Activated CD4-positive, alpha-beta memory T cell treated with anti-CD3 and anti-CD28 coated beads for 36 hours (primary cell): ENCODE measurements around the gene MEF2A. TPM values are rescaled to one million over a fixed set of nuclear protein-coding genes. Genes with fewer than 3 reads are reported as not detected.
"Not testable (repeated sequence)": the region's sequence is repeated elsewhere in the genome, so short reads cannot be mapped to it uniquely, and the experiment has no call there.

Source experiments
- CTCF ChIA-PET: fragments of 350-600 bp; sonication (Branson Sonifier 250); formaldehyde crosslinking; loops from one replicate; lab custom pipeline; 2021; ENCODE audit warnings: antibody characterized with exemption, inconsistent platforms; lab: Charles Lee
- POLR2A ChIA-PET: fragments of 350-600 bp; sonication (Branson Sonifier 250); formaldehyde crosslinking; loops from one replicate; lab custom pipeline; 2021; ENCODE audit warnings: antibody characterized with exemption; lab: Charles Lee
- DNase-seq: peaks from one replicate; pipeline ENCODE4 v3.0.0-alpha.2; 2020
- H3K27ac Mint-ChIP-seq: one replicate; pipeline ENCODE4 v1.8.0; 2021; ENCODE audit warnings: mixed read lengths
- H3K27me3 Mint-ChIP-seq: one replicate; pipeline ENCODE4 v1.8.0; 2021; ENCODE audit warnings: mixed read lengths
- H3K36me3 Mint-ChIP-seq: one replicate; pipeline ENCODE4 v1.8.0; 2021; ENCODE audit warnings: mixed read lengths
- H3K4me1 Mint-ChIP-seq: one replicate; pipeline ENCODE4 v1.8.0; 2021; ENCODE audit warnings: low read depth, mixed read lengths
- H3K4me3 Mint-ChIP-seq: one replicate; pipeline ENCODE4 v1.8.0; 2021; ENCODE audit warnings: mild to moderate bottlenecking, mixed read lengths
- H3K9me3 Mint-ChIP-seq: one replicate; pipeline ENCODE4 v1.8.0; 2021; ENCODE audit warnings: mixed read lengths
- intact Hi-C: fragments of 100-400 bp; cut with micrococcal nuclease; formaldehyde crosslinking; loops from one replicate; pipeline ENCODE4 v1.15.1; 2023
- total RNA-seq, 2 experiments: library from RNA; stranded (reverse); gene quantifications; one replicate each; pipeline ENCODE4 v1.2.3, GENCODE V29; 2021

The MEF2A gene
- 10 to 100 TPM; 15.9 to 19.5 TPM for total RNA-seq

GRCh38 chr15:99565299-99566156, at the start of gene MEF2A:
Gene MEF2A, plus strand, starts transcription at chr15:99565984. Its CDS starts 67,136 bp downstream, at chr15:99633120.
- intact Hi-C loops, result loop anchor here (2.0 to 10.0 kb wide), 8 partner anchors 25 to 769 kb away; partner anchors contain the start of genes LRRC28 and LYSMD4
- peak; percentile 94 for DNase-seq
- H3K27me3 Mint-ChIP-seq, result no peaks in the 10 kb centered on the region
- peak within 1 kb of the TSS; percentile 96 for H3K4me3 Mint-ChIP-seq
- H3K27ac Mint-ChIP-seq, result peak within 1 kb of the TSS; percentile 97
- H3K36me3 Mint-ChIP-seq, result peaks cover 6% of the 10 kb centered on the region
- ChIA-PET POLR2A (interaction anchor here (0.6 to 1.5 kb wide), 5 partner anchors 41 to 168 kb away, joined by 3 to 5 read pairs (median 3); partner anchors contain the start of gene LYSMD4), CTCF (interaction anchor here (0.6 to 4.6 kb wide), 2 partner anchors 24 to 139 kb away, joined by 3 to 33 read pairs; no protein-coding TSS in a partner anchor)
- no peaks in the 10 kb centered on the region for H3K9me3 Mint-ChIP-seq
- H3K4me1 Mint-ChIP-seq, result peaks cover 16% of the 10 kb centered on the region

DNA sequence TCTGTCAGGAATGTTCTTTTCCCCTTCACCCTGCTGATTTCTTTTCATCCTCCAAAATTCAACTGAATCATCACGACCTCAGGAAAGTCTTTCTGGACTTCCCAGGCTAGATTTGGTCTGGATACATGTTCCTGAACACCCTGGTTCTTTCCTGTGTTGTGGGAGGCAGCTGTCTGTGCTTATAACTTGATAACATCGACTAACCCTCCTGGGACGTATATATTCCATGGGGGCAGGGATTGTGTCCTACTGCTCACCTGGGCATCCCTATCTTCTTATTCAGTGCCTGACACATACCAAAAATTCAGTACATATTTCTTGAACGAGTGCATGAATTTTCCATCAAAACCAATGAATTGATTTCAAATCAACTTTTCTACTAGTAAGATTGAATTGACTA, 47.6 kb upstream of the MEF2A start:
- intact Hi-C loops, result no loop called here
- POLR2A ChIA-PET, result no interaction called here
- Mint-ChIP-seq H3K4me3 (no peak overlapping the region), H3K36me3 (no peaks in the 10 kb centered on the region), H3K27ac (no peak overlapping the region), H3K9me3 (peaks cover 3% of the 10 kb centered on the region), H3K4me1 (peaks cover 3% of the 10 kb centered on the region), H3K27me3 (peaks cover 4% of the 10 kb centered on the region)
- CTCF ChIA-PET, result no interaction called here
- no peak for DNase-seq

DNA sequence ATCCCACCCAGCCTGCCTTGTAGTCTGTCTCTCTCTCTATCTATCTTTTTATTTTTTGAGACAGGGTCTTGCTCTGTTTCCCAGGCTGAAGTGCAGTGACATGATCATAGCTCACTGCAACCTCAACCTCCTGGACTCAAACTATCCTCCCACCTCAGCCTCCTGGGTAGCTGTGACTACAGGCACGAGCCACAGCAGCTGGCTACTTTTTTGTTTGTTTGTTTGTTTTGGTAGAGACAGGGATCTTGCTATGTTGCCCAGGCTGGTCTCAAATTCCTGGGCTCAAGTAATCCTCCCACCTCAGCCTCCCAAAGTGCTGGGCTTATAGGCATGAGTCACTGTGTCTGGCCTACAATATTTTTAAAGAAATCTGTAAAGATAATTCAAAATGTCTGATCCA, 46.4 kb upstream of the MEF2A start:
- H3K27ac Mint-ChIP-seq, H3K9me3 Mint-ChIP-seq, H3K36me3 Mint-ChIP-seq, H3K4me3 Mint-ChIP-seq, H3K4me1 Mint-ChIP-seq, DNase-seq, CTCF ChIA-PET, POLR2A ChIA-PET, H3K27me3 Mint-ChIP-seq, intact Hi-C loops: not testable (repeated sequence)

GRCh38 chr15:99522288-99522687, 43.5 kb upstream of the MEF2A start:
- DNase-seq, result no peak
- intact Hi-C loops, result no loop called here
- H3K27me3 Mint-ChIP-seq, result peaks cover 4% of the 10 kb centered on the region
- no peaks in the 10 kb centered on the region for H3K36me3 Mint-ChIP-seq
- H3K27ac Mint-ChIP-seq, result no peak overlapping the region
- no peaks in the 10 kb centered on the region for H3K4me1 Mint-ChIP-seq
- CTCF ChIA-PET, result no interaction called here
- H3K9me3 Mint-ChIP-seq, result peaks cover 5% of the 10 kb centered on the region
- POLR2A ChIA-PET, result no interaction called here
- no peak overlapping the region for H3K4me3 Mint-ChIP-seq

DNA sequence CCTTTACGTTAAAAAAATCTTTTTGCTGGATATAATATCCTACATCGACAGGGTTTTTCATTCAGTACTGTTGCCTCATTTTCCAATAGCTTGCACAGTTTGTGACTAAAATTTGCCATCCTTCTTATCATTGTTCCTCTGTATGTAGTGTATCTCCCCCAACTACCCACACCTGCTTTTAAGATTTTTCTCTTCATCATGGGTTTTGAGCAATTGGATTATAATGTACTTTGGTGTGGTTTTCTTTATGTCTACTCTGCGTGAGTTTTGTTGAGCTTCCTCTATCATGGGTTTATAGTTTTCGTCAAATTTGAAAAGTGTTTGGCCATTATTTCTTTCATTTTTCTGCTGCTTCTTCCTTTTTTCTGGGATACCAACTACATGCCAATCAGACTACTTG, 39.6 kb upstream of the MEF2A start:
- intact Hi-C loops, result no loop called here
- Mint-ChIP-seq H3K36me3 (no peaks in the 10 kb centered on the region), H3K9me3 (peaks cover 5% of the 10 kb centered on the region), H3K4me1 (no peaks in the 10 kb centered on the region), H3K27me3 (peaks cover under 1% of the 10 kb centered on the region), H3K27ac (no peak overlapping the region), H3K4me3 (no peak overlapping the region)
- ChIA-PET CTCF (no interaction called here), POLR2A (no interaction called here)
- no peak for DNase-seq

DNA sequence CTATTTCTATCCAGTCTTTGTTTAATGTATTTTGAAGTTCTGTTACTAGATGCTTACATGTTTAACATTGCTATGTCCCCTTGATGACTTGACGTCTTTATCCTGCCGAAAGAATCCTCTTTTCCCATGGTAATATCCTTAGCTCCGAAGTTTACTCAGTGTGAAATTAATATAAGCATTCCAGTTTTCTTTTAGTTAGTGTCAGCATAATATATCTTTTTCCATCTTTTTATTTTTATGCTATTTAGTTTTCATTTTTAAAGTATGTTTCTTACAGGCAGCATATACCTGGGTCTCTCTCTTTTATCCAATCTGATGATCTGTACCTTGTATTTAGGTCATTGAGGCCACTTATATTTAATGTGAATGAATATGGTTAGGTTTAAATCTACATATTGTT, 39.1 kb upstream of the MEF2A start:
- DNase-seq, result no peak
- Mint-ChIP-seq H3K4me3 (no peak overlapping the region), H3K27ac (no peak overlapping the region), H3K36me3 (no peaks in the 10 kb centered on the region), H3K27me3 (no peaks in the 10 kb centered on the region), H3K9me3 (peaks cover 5% of the 10 kb centered on the region), H3K4me1 (no peaks in the 10 kb centered on the region)
- ChIA-PET POLR2A (no interaction called here), CTCF (no interaction called here)
- intact Hi-C loops, result no loop called here

- ChIA-PET POLR2A (interaction anchor here (0.5 kb wide), 1 partner anchor 12 kb away, joined by 3 read pairs; no protein-coding TSS in a partner anchor), CTCF (no interaction called here)
- H3K4me1 Mint-ChIP-seq, result no peaks in the 10 kb centered on the region
- peaks cover 2% of the 10 kb centered on the region for H3K36me3 Mint-ChIP-seq
- H3K4me3 Mint-ChIP-seq, result no peak overlapping the region
- intact Hi-C loops, result no loop called here
- DNase-seq, result no peak
- H3K9me3 Mint-ChIP-seq, result peaks cover 3% of the 10 kb centered on the region
- H3K27me3 Mint-ChIP-seq, result peaks cover 2% of the 10 kb centered on the region
- H3K27ac Mint-ChIP-seq, result no peak overlapping the region
These were observed 29.3 kb upstream of the MEF2A start for GRCh38 chr15:99536422-99537040.

GRCh38 chr15:99537344-99537743, 28.4 kb upstream of the MEF2A start:
- Mint-ChIP-seq H3K4me3 (no peak overlapping the region), H3K36me3 (peaks cover 2% of the 10 kb centered on the region), H3K27me3 (peaks cover 1% of the 10 kb centered on the region), H3K9me3 (peaks cover 2% of the 10 kb centered on the region), H3K4me1 (no peaks in the 10 kb centered on the region), H3K27ac (no peak overlapping the region)
- CTCF ChIA-PET, result no interaction called here
- DNase-seq, result no peak
- intact Hi-C loops, result no loop called here
- POLR2A ChIA-PET, result no interaction called here

DNA sequence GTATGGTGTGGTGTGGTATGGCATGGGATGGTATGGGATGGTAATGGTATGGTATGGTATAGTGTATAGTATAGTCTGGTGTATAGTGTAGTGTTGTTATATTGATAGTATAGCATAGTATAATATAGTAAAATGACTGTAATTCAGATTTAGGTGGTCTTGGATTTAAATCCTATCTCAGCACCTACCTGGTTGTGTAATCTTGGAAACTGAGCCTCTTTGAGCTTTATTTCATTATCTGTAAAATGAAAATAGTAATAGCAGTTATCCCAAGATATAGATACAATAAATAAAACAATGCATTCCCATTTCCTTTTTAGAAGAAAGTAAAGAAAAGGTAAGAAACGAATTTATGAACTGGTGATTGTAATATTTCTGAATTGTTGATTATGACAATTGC, 27.5 kb upstream of the MEF2A start:
- Mint-ChIP-seq H3K27me3 (no peaks in the 10 kb centered on the region), H3K4me1 (no peaks in the 10 kb centered on the region), H3K27ac (no peak overlapping the region), H3K36me3 (no peaks in the 10 kb centered on the region), H3K9me3 (no peaks in the 10 kb centered on the region), H3K4me3 (no peak overlapping the region)
- no peak for DNase-seq
- ChIA-PET CTCF (no interaction called here), POLR2A (interaction anchor here (0.5 kb wide), 1 partner anchor 85 kb away, joined by 4 read pairs; no protein-coding TSS in a partner anchor)
- intact Hi-C loops, result no loop called here

GRCh38 chr15:99542828-99543227, 23.0 kb upstream of the MEF2A start:
- POLR2A ChIA-PET, result no interaction called here
- no peaks in the 10 kb centered on the region for H3K4me1 Mint-ChIP-seq
- intact Hi-C loops, result no loop called here

GRCh38 chr15:99545605-99546004, 20.2 kb upstream of the MEF2A start:
- Mint-ChIP-seq H3K27ac (no peak overlapping the region), H3K9me3 (no peaks in the 10 kb centered on the region), H3K36me3 (no peaks in the 10 kb centered on the region), H3K4me1 (peaks cover 6% of the 10 kb centered on the region), H3K4me3 (no peak overlapping the region), H3K27me3 (no peaks in the 10 kb centered on the region)
- intact Hi-C loops, result no loop called here
- no peak for DNase-seq
- ChIA-PET CTCF (interaction anchor here (1.4 kb wide), 1 partner anchor 159 kb away, joined by 4 read pairs; no protein-coding TSS in a partner anchor), POLR2A (no interaction called here)

More at GRCh38 chr15:99542828-99543227, 23.0 kb upstream of the MEF2A start:
- CTCF ChIA-PET, result no interaction called here
- Mint-ChIP-seq H3K27ac (no peak overlapping the region), H3K9me3 (no peaks in the 10 kb centered on the region), H3K4me3 (no peak overlapping the region), H3K27me3 (no peaks in the 10 kb centered on the region), H3K36me3 (no peaks in the 10 kb centered on the region)
- DNase-seq, result no peak

- intact Hi-C loops, result no loop called here
- no peaks in the 10 kb centered on the region for H3K36me3 Mint-ChIP-seq
- DNase-seq, result no peak
- POLR2A ChIA-PET, result no interaction called here
- peaks cover 6% of the 10 kb centered on the region for H3K4me1 Mint-ChIP-seq
- H3K27me3 Mint-ChIP-seq, result no peaks in the 10 kb centered on the region
- CTCF ChIA-PET, result interaction anchor here (1.4 kb wide), 1 partner anchor 158 kb away, joined by 4 read pairs; no protein-coding TSS in a partner anchor
- no peak overlapping the region for H3K4me3 Mint-ChIP-seq
- H3K27ac Mint-ChIP-seq, result no peak overlapping the region
- H3K9me3 Mint-ChIP-seq, result no peaks in the 10 kb centered on the region
These were observed 19.2 kb upstream of the MEF2A start for GRCh38 chr15:99546441-99547100.
